Activated B cell treated with CpG ODN at 0.5 μM for 24 hours (primary cell): ENCODE results near the gene ADRA2C. TPM values are rescaled to one million over a fixed set of nuclear protein-coding genes. Genes with fewer than 3 reads are reported as not detected.

ENCODE experiments used
- ATAC-seq: fragments of 200-7000 bp; cut with Tn5 transposase; one replicate; pipeline ENCODE4 v1.10.0; 2021; ENCODE audit warnings: low read depth, mild to moderate bottlenecking, moderate library complexity
- CTCF ChIA-PET: fragments of 350-600 bp; sonication (Branson Sonifier 250); formaldehyde crosslinking; loops from one replicate; lab custom pipeline; 2021; ENCODE audit warnings: antibody characterized with exemption; lab: Charles Lee
- POLR2A ChIA-PET: fragments of 350-600 bp; sonication (Branson Sonifier 250); formaldehyde crosslinking; loops from one replicate; lab custom pipeline; 2021; ENCODE audit warnings: antibody characterized with exemption; lab: Charles Lee
- DNase-seq: peaks from one replicate; pipeline ENCODE4 v3.0.0; 2022
- H3K27ac Mint-ChIP-seq: one replicate; pipeline ENCODE4 v1.8.0; 2020; ENCODE audit warnings: mixed read lengths
- H3K27me3 Mint-ChIP-seq: one replicate; pipeline ENCODE4 v1.8.0; 2021; ENCODE audit warnings: mixed read lengths
- H3K36me3 Mint-ChIP-seq: one replicate; pipeline ENCODE4 v1.8.0; 2021; ENCODE audit warnings: low read depth, mixed read lengths
- H3K4me1 Mint-ChIP-seq: one replicate; pipeline ENCODE4 v1.8.0; 2021; ENCODE audit warnings: mixed read lengths
- H3K4me3 Mint-ChIP-seq: one replicate; pipeline ENCODE4 v1.8.0; 2020; ENCODE audit warnings: mild to moderate bottlenecking, mixed read lengths
- H3K9me3 Mint-ChIP-seq: one replicate; pipeline ENCODE4 v1.8.0; 2020; ENCODE audit warnings: mixed read lengths
- CTCF ChIP-seq: fragments of 200-600 bp; IDR thresholded peaks from one replicate; pipeline ENCODE4 v1.8.0; 2022; ENCODE audit warnings: antibody characterized with exemption, mild to moderate bottlenecking
- intact Hi-C: fragments of 100-400 bp; cut with micrococcal nuclease; formaldehyde crosslinking; loops from one replicate; pipeline ENCODE4 v1.15.1; 2024
- total RNA-seq: library from RNA; stranded (reverse); gene quantifications from 2 replicates; pipeline ENCODE4 v1.2.3, GENCODE V29; 2022

Gene ADRA2C
- total RNA-seq, 1 donor from 2014 or later, result not detected

- no peak overlapping the region for H3K27ac Mint-ChIP-seq
- ATAC-seq (no peak), DNase-seq (no peak)
- ChIA-PET POLR2A (no interaction called here), CTCF (no interaction called here)
- peaks cover 4% of the 10 kb centered on the region for H3K27me3 Mint-ChIP-seq
- no peak overlapping the region for H3K4me3 Mint-ChIP-seq
- intact Hi-C loops, result no loop called here
- no peaks in the 10 kb centered on the region for H3K4me1 Mint-ChIP-seq
- H3K36me3 Mint-ChIP-seq, result no peaks in the 10 kb centered on the region
- no peaks in the 10 kb centered on the region for H3K9me3 Mint-ChIP-seq
- TF ChIP-seq CTCF, result no peak
Observed at GRCh38 chr4:3775005-3775404, 8.8 kb downstream of the ADRA2C start.

- ChIA-PET POLR2A (no interaction called here), CTCF (no interaction called here)
- Mint-ChIP-seq H3K4me1 (no peaks in the 10 kb centered on the region), H3K4me3 (no peak overlapping the region), H3K27ac (no peak overlapping the region), H3K27me3 (peaks cover 2% of the 10 kb centered on the region), H3K36me3 (no peaks in the 10 kb centered on the region), H3K9me3 (no peaks in the 10 kb centered on the region)
- DNase-seq (no peak), ATAC-seq (no peak)
- TF ChIP-seq CTCF, result no peak
- intact Hi-C loops, result no loop called here
Observed at GRCh38 chr4:3775576-3775975, 9.4 kb downstream of the ADRA2C start.

GRCh38 chr4:3776166-3777032 lies 10.2 kb downstream of the ADRA2C start:
- intact Hi-C loops, result no loop called here
- no peak overlapping the region for H3K4me3 Mint-ChIP-seq
- H3K27ac Mint-ChIP-seq, result no peak overlapping the region
- ATAC-seq (no peak), DNase-seq (no peak)
- ChIA-PET CTCF (no interaction called here), POLR2A (no interaction called here)
- H3K36me3 Mint-ChIP-seq, result no peaks in the 10 kb centered on the region
- no peaks in the 10 kb centered on the region for H3K4me1 Mint-ChIP-seq
- TF ChIP-seq CTCF, result no peak
- no peaks in the 10 kb centered on the region for H3K9me3 Mint-ChIP-seq
- H3K27me3 Mint-ChIP-seq, result no peaks in the 10 kb centered on the region

GRCh38 chr4:3777033-3777390 lies 10.8 kb downstream of the ADRA2C start:
- TF ChIP-seq CTCF, result no peak
- ATAC-seq, result no peak
- intact Hi-C loops, result no loop called here
- Mint-ChIP-seq H3K36me3 (no peaks in the 10 kb centered on the region), H3K4me1 (no peaks in the 10 kb centered on the region), H3K4me3 (no peak overlapping the region), H3K9me3 (no peaks in the 10 kb centered on the region), H3K27ac (no peak overlapping the region), H3K27me3 (no peaks in the 10 kb centered on the region)
- ChIA-PET CTCF (no interaction called here), POLR2A (no interaction called here)
- DNase-seq, result no peak

- DNase-seq, result no peak
- CTCF ChIA-PET, result no interaction called here
- Mint-ChIP-seq H3K27ac (no peak overlapping the region), H3K4me1 (no peaks in the 10 kb centered on the region), H3K27me3 (no peaks in the 10 kb centered on the region), H3K4me3 (no peak overlapping the region), H3K9me3 (no peaks in the 10 kb centered on the region), H3K36me3 (no peaks in the 10 kb centered on the region)
- intact Hi-C loops, result no loop called here
- no peak for TF ChIP-seq CTCF
- POLR2A ChIA-PET, result no interaction called here
- ATAC-seq, result no peak
Observed at GRCh38 chr4:3777669-3778068, 11.5 kb downstream of the ADRA2C start.
